HG03469 (cell line): ENCODE measurements around the gene MPPE1.
"Not testable (repeated sequence)": the region's sequence is repeated elsewhere in the genome, so short reads cannot be mapped to it uniquely, and the experiment has no call there.

Experiments
- ATAC-seq: cut with Tn5 transposase; IDR thresholded peaks from one replicate; pipeline ENCODE4 v1.9.1; 2021; ENCODE audit warnings: mild to moderate bottlenecking, moderate library complexity, moderate number of reproducible peaks; ENCODE audit not compliant: unreplicated experiment

MPPE1 gene

DNA sequence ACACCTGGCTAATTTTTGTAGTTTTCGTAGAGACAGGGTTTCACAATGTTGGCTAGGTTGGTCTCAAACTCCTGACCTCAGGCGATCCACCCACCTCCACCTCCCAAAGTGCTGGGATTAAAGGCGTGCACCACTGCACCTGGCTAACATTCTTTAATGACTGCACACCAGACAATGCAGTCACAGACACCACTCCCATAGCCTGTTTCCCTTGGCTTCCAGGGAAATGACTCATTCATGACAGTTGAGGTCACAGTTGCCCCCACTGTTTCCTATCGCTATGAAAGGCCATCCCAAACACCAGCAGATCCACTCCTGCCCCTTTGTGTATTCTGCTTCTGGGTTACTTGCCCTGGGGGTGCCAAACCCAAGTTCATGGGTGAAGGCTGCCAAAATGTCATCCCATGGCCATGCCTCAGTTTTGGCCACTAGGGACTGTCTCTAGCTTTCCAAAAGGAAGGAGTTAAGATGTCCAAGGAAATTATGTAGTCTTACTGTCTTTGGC, 48.2 kb downstream of the MPPE1 start:
- no peak for ATAC-seq

DNA sequence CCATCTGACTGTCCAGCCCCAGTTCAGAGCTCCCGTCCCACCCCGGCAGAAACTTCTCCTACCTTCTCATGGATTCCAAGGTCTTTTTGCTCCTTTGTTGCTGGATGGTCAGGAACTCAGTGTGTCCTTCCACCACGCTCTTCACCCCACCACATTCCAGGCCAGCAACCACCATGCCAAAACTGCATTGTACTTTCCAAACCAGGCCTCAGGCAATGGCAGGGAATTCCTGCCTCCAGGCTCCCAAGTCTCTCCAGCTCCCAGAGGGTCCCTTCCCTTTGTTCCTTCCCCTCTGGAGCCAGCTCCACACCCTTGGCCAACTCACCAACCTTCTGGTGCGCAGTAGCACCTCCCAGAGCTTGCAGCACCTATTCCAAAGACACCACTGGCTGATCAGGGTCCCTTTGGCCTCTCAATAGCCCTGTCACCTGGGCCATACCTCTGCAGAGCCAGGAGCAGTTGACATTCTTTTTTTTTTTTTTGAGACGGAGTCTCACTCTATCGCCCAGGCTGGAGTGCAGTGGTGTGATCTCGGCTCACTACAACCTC, 48.8 kb downstream of the MPPE1 start:
- no peak for ATAC-seq

DNA sequence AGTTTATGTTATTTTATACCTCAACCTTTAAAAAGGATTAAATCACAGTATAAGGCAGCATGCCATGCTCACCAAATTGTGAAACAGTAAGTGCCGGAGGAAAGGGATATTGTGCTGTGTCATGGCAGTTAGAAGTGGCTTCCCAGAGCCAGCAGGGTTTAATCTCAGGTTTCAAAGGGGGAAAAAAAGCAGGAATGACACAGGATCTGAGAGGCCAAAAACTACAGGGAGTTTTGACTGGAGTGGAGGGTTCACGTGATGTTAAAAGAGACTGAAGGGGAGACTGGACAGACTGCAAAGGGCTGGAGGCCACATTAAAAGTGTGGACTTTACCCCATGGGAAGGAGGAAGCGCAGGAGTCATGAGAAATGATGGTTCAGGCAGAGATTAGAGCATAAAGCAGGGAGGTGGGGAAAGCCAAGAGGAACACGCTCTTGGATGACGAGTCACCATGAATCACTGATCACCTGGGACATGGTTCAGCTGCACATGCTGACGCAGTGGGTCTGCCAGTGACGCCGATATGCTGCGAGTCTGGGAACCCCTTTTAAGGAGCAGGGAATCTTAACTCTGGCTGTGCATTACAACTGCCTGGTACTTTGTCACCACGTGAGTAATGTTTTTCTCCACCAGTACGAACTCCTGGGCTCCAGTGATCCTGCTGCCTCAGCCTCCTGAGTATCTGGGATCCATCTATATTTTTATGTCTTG, 50.8 kb downstream of the MPPE1 start:
- no peak for ATAC-seq

GRCh38 chr18:11854554-11854953, 53.6 kb downstream of the MPPE1 start:
- not testable (repeated sequence) for ATAC-seq

DNA sequence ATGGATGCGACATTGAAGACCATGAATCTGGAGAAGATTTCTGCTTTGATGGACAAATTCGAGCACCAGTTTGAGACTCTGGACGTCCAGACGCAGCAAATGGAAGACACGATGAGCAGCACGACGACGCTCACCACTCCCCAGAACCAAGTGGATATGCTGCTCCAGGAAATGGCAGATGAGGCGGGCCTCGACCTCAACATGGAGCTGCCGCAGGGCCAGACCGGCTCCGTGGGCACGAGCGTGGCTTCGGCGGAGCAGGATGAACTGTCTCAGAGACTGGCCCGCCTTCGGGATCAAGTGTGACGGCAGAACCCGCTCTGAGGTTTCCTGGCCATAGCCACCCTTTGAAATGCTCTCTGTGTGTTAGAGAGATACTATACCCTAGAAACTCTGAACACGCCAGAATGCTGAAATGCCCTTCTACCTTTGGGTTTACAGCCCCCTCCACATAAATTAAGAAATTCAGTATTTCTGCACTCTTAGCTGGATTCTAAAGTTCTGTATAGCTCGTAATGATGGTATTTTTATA, 56.2 kb downstream of the MPPE1 start:
- ATAC-seq: no peak

- ATAC-seq: peak; percentile 88
Measured at GRCh38 chr18:11851146-11851805, 56.8 kb downstream of the MPPE1 start, which contains the start of gene CHMP1B. Gene CHMP1B, plus strand, starts transcription at chr18:11851413. Its CDS starts 99 bp downstream, at chr18:11851512.

DNA sequence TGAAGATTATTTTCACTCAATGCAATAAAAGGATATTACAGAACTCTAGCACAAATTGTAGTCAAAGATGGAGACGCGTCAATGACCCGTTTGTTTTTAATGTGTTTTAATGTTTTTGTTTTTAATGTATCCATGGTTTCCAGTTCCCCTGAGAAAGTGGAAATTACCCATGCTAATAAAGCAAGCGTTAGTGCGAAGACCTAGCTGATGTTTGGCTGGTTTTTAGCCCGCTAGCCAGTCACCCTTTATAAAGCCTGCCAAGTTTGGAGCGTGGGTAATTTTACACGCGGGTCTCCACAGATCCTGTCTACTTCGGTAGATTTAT, 57.3 kb downstream of the MPPE1 start:
- ATAC-seq: peak; percentile 18

DNA sequence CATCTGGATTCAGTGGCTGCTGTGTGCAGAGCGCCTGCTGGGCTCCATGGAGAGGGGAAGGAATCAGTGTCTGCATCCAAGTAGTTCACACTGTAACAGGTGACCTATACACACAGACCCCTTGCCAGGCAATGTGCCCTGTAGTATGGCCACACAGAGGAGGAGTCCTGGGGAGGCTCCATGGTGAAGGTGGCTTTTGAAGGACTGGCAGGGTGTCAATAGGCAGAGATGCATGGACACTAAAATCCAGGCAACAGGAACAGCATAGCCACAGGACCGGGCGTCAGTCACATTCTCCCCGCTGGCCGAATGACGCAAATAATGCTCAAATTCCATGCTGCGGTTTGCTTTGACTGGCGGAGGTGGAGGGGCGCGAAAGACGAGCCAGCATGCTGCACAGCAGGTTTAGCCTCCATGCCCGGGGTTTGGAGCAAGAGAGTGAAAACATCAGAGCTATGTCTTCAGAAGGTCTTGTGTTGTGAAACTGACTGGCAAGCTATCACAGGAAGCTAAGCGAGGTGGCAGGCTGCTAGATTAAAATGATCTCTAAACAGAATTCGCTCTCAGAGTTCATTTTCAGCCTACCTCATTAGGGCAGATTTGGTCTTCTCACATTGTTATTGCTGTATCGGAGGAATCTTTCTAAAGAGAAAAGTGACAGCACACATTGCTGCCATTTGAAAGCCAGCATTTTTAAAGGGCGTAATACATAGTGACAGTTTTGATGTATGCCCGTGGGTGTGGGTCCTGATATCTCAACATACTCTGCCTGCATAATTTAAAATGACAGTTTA, 58.1 kb downstream of the MPPE1 start:
- no peak for ATAC-seq

- ATAC-seq: no peak
Measured at GRCh38 chr18:11849279-11849678, 58.8 kb downstream of the MPPE1 start.

- ATAC-seq: no peak
Measured at GRCh38 chr18:11847811-11848210, 60.3 kb downstream of the MPPE1 start.

- no peak for ATAC-seq
Measured at GRCh38 chr18:11845654-11846053, 62.5 kb downstream of the MPPE1 start.

DNA sequence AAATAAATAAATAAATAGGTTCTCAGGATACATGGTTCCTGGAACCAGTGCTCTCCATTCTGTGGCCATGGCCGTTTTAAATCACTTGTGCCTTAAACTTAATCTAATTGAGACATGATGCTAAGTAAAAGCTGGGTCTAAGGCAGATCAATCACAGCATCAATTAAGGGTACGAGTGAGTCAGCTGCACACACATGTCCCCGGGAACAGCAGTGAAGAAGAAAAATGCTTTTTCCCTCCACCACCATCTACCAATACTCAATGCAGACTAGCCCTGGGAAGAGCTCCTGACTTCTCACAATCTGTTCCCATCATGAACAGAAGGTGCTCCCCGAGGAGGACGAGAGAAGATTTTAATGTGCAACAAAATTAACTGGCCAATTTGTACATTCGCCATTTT, 63.7 kb downstream of the MPPE1 start:
- ATAC-seq: no peak

DNA sequence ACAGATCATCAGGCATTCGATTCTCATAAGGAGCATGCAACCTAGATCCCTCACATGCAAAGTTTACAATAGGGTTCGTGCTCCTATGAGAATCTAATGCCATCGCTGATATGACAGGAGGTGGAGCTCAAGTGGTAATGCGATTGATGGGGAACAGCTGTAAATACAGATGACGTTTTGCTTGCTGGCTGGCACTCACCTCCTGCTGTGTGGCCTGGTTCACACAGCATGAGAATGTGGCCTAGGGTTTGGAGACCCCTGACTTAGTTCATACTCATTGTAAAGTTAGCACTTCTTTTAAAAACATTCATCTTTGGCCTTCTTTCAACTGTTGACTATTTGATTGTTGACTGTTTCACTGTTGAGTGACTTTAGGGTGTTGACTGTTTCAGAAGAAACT, 65.6 kb downstream of the MPPE1 start:
- ATAC-seq: no peak

DNA sequence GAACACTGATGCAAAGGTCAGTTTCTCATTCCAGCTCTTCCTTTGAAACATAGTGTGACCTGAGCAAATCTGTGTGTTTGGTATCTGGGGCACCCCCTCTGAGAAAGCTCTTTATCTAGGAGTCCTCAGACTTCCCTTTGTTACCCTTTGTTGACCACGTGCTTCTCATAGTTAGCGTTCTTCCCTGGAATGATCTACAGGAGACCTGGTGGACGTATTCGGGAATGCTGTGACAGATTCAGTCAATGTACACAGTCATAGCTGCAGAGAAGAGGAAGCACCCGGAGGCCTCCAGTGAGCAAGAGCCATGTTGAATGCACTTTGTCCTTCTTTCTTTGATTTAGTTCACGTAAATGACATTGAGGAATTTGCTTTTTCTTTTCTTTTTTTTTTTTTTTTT, 67.6 kb downstream of the MPPE1 start:
- no peak for ATAC-seq

DNA sequence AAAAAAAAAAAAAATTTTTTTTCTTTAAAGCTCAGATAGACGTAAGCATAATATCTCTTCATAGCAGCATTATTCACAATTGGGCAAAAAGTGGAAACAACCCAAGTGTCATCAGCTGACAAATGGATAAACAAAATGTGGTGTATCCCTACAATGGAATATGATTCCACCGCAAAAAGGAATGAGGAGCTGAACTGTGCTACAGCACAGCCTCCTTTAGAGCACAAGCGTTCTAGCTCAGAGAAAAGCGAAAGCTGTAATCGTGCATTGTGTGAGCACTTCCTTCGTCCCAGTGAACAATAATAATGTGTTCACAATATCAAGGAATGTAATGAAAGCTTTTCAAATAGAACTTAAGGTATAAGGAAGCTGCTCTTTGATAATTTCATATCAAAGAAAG, 68.6 kb downstream of the MPPE1 start:
- ATAC-seq: no peak

GRCh38 chr18:11834772-11835171, 73.3 kb downstream of the MPPE1 start:
- ATAC-seq: no peak
